ENCODE results near the gene PRKCA.

DNA sequence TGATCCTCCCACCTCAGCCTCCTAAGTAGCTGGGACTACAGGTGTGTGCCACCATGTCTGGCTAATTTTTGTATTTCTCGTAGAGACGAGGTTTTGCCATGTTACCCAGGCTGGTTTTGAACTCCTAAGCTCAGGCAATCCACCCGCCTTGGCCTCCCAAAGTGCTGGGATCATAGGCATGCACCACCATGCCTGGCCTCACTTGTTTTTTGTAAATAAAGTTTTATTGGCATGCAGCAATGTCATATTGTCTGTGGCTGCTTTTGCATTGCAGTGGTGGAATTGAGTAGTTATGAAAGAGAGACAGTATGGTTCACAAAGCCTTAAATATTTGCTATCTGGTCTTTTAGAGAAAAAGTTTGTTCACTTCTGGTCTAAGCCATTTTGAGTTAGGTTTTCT, 124.7 kb downstream of the PRKCA start:
- no peak for TF ChIP-seq CBX8 (IDR thresholded peaks at IDR 0.05)
- TF ChIP-seq MYC (IDR thresholded peaks at IDR 0.05; ENCODE audit: borderline replicate concordance, low read length): no peak
- TF ChIP-seq, protein P1, sequence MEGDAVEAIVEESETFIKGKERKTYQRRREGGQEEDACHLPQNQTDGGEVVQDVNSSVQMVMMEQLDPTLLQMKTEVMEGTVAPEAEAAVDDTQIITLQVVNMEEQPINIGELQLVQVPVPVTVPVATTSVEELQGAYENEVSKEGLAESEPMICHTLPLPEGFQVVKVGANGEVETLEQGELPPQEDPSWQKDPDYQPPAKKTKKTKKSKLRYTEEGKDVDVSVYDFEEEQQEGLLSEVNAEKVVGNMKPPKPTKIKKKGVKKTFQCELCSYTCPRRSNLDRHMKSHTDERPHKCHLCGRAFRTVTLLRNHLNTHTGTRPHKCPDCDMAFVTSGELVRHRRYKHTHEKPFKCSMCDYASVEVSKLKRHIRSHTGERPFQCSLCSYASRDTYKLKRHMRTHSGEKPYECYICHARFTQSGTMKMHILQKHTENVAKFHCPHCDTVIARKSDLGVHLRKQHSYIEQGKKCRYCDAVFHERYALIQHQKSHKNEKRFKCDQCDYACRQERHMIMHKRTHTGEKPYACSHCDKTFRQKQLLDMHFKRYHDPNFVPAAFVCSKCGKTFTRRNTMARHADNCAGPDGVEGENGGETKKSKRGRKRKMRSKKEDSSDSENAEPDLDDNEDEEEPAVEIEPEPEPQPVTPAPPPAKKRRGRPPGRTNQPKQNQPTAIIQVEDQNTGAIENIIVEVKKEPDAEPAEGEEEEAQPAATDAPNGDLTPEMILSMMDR (IDR thresholded peaks at IDR 0.05): no peak
